Mesenchymal stem cell (in vitro differentiated cells and primary cell): Measurements from ENCODE around the gene TNFSF9.

ENCODE experiments used
- DNase-seq: peaks from one replicate; pipeline ENCODE4 v3.0.0-alpha.2; 2013
- H2AFZ ChIP-seq: one replicate; pipeline ENCODE4 v1.6.1; 2013; ENCODE audit warnings: low read depth, mild to moderate bottlenecking, control low read depth, inconsistent platforms, low read length, moderate library complexity
- H2AK5ac ChIP-seq: 2 replicates; pipeline ENCODE4 v1.6.1; 2013; ENCODE audit warnings: low read length, moderate library complexity, mild to moderate bottlenecking, inconsistent platforms; ENCODE audit not compliant: severe bottlenecking
- H2BK120ac ChIP-seq: one replicate; pipeline ENCODE4 v1.6.1; 2013; ENCODE audit warnings: low read depth, mild to moderate bottlenecking, inconsistent platforms, low read length, moderate library complexity
- H2BK12ac ChIP-seq, 2 experiments: one replicate each; pipeline ENCODE4 v1.6.1; 2013; ENCODE audit warnings: inconsistent platforms in 2 of 2, low read length in 2 of 2, mild to moderate bottlenecking in 2 of 2, moderate library complexity in 2 of 2, control low read depth in 1 of 2
- H2BK15ac ChIP-seq: one replicate; pipeline ENCODE4 v1.6.1; 2013; ENCODE audit warnings: mild to moderate bottlenecking, low read depth, inconsistent platforms; ENCODE audit not compliant: poor library complexity, severe bottlenecking
- H2BK5ac ChIP-seq: 2 replicates; pipeline ENCODE4 v1.6.1; 2013; ENCODE audit warnings: low read depth, mild to moderate bottlenecking, low read length, control low read depth, inconsistent platforms; ENCODE audit not compliant: poor library complexity, severe bottlenecking
- H3K14ac ChIP-seq, 2 experiments: one replicate each; pipeline ENCODE4 v1.6.1; 2013; ENCODE audit warnings: inconsistent platforms in 2 of 2, low read length in 2 of 2, control low read depth in 1 of 2, mild to moderate bottlenecking in 1 of 2, moderate library complexity in 1 of 2
- H3K18ac ChIP-seq, 2 experiments: one replicate each; pipeline ENCODE4 v1.6.1; 2013; ENCODE audit warnings: inconsistent platforms in 2 of 2, low read length in 2 of 2, control low read depth in 1 of 2, low read depth in 1 of 2, mild to moderate bottlenecking in 1 of 2
- H3K23ac ChIP-seq, 2 experiments: one replicate each; pipeline ENCODE4 v1.6.1; 2013; ENCODE audit warnings: inconsistent platforms in 2 of 2, low read length in 2 of 2, mild to moderate bottlenecking in 2 of 2, moderate library complexity in 2 of 2, control low read depth in 1 of 2
- H3K27ac ChIP-seq: 2 replicates; pipeline ENCODE4 v1.5.1; 2013; ENCODE audit warnings: mild to moderate bottlenecking, moderate library complexity, low read length, control low read depth, inconsistent platforms; ENCODE audit not compliant: poor library complexity, severe bottlenecking
- H3K27me3 ChIP-seq, 2 experiments: 2 replicates each; pipeline versions ENCODE4 v1.6.1 to v1.7.0; 2013; ENCODE audit warnings: low read length in 2 of 2, mild to moderate bottlenecking in 2 of 2, moderate library complexity in 2 of 2, control low read depth in 1 of 2, inconsistent platforms in 1 of 2; ENCODE audit not compliant: control insufficient read depth in 1 of 2, insufficient read depth in 1 of 2
- H3K36me3 ChIP-seq, 2 experiments: 2 replicates each; pipeline versions ENCODE4 v1.6.1 to v1.7.0; 2013; ENCODE audit warnings: low read length in 2 of 2, control low read depth in 1 of 2, inconsistent platforms in 1 of 2, low read depth in 1 of 2, mild to moderate bottlenecking in 1 of 2; ENCODE audit not compliant: insufficient read depth in 2 of 2, control insufficient read depth in 1 of 2
- H3K4ac ChIP-seq, 2 experiments: one replicate each; pipeline ENCODE4 v1.6.1; 2013; ENCODE audit warnings: inconsistent platforms in 2 of 2, low read length in 2 of 2, mild to moderate bottlenecking in 2 of 2, moderate library complexity in 2 of 2, control low read depth in 1 of 2, low read depth in 1 of 2
- H3K4me1 ChIP-seq: 2 replicates; pipeline ENCODE4 v1.6.1; 2013; ENCODE audit warnings: low read depth, low read length, control low read depth; ENCODE audit not compliant: control insufficient read depth, insufficient read depth
- H3K4me2 ChIP-seq: 2 replicates; pipeline ENCODE4 v1.6.1; 2013; ENCODE audit warnings: low read length, mild to moderate bottlenecking, inconsistent platforms; ENCODE audit not compliant: poor library complexity, severe bottlenecking
- H3K4me3 ChIP-seq, 2 experiments: 2 replicates each; pipeline versions ENCODE4 v1.5.1 to v1.7.0; 2013; ENCODE audit warnings: low read length in 2 of 2, mild to moderate bottlenecking in 2 of 2, control low read depth in 1 of 2, low read depth in 1 of 2; ENCODE audit not compliant: insufficient read depth in 1 of 2
- H3K79me1 ChIP-seq: replicated peaks from 2 replicates; pipeline ENCODE4 v1.6.1; 2013; ENCODE audit warnings: mild to moderate bottlenecking, control low read depth, low read length, inconsistent platforms; ENCODE audit not compliant: poor library complexity, severe bottlenecking
- H3K9ac ChIP-seq: 2 replicates; pipeline ENCODE4 v1.7.0; 2013; ENCODE audit warnings: mild to moderate bottlenecking, low read length, moderate library complexity
- H3K9me3 ChIP-seq: 2 replicates; pipeline ENCODE4 v1.7.0; 2013; ENCODE audit warnings: mild to moderate bottlenecking, low read length; ENCODE audit not compliant: control insufficient read depth
- H4K8ac ChIP-seq: one replicate; pipeline ENCODE4 v1.6.1; 2013; ENCODE audit warnings: inconsistent platforms, mild to moderate bottlenecking, low read length, moderate library complexity
- H4K91ac ChIP-seq: one replicate; pipeline ENCODE4 v1.6.1; 2013; ENCODE audit warnings: mild to moderate bottlenecking, low read length, inconsistent platforms
- WGBS: methylation state at CpG from one replicate; pipeline ENCODE4 v1.1.7; 2013; ENCODE audit warnings: mixed read lengths; 5-methylcytosine and 5-hydroxymethylcytosine counted together

The TNFSF9 gene

DNA sequence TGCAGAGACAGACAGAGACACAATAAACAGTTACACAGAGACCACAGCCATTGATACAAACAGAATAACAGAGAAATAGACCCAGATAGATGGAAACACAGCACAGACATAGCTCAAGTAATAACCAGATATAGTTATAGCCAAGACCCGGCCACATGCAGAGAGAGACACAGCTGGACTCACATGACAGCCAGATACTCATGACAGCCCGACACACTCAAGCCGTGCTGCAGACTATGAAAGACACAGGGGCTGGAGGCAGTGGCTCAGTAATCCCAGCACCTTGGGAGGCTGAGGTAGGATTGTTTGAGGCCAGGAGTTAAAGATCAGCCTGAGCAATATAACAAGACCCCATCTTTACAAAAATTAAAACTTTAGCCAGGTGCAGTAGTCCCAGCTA is 47.6 kb upstream of the TNFSF9 start:
- no peak overlapping the region for H3K14ac ChIP-seq
- H3K4ac ChIP-seq, result no peak overlapping the region
- H3K9ac ChIP-seq, result no peak overlapping the region
- no peak overlapping the region for H2AFZ ChIP-seq
- peaks cover 0 to 38% of the 10 kb centered on the region in 2 experiments for H3K27me3 ChIP-seq
- no peak overlapping the region for H3K4me2 ChIP-seq
- no peak overlapping the region for H3K18ac ChIP-seq
- H4K91ac ChIP-seq, result no peak overlapping the region
- no peak overlapping the region for H3K23ac ChIP-seq
- no peaks in the 10 kb centered on the region for H3K79me1 ChIP-seq
- DNase-seq, result no peak
- WGBS, result 64% methylated on average over 3 of the region's 3 CpGs
- H2BK120ac ChIP-seq, result no peak overlapping the region
- H3K4me1 ChIP-seq, result peaks cover 11% of the 10 kb centered on the region
- no peak overlapping the region for H2BK5ac ChIP-seq
- H2BK12ac ChIP-seq, result no peak overlapping the region
- H3K36me3 ChIP-seq, result no peaks in the 10 kb centered on the region
- H2BK15ac ChIP-seq, result no peak overlapping the region
- H2AK5ac ChIP-seq, result no peak overlapping the region
- H3K27ac ChIP-seq, result no peak overlapping the region
- no peak overlapping the region for H4K8ac ChIP-seq
- no peak overlapping the region for H3K4me3 ChIP-seq
- no peaks in the 10 kb centered on the region for H3K9me3 ChIP-seq

- no peak overlapping the region for H3K23ac ChIP-seq
- no peak overlapping the region for H3K9ac ChIP-seq
- H3K4me3 ChIP-seq, result no peak overlapping the region
- DNase-seq, result no peak
- H3K4ac ChIP-seq, result no peak overlapping the region
- H2BK15ac ChIP-seq, result no peak overlapping the region
- no peak overlapping the region for H3K27ac ChIP-seq
- H2BK12ac ChIP-seq, result no peak overlapping the region
- H3K18ac ChIP-seq, result no peak overlapping the region
- H2AFZ ChIP-seq, result no peak overlapping the region
- 90% methylated on average over 7 of the region's 8 CpGs for WGBS
- H3K14ac ChIP-seq, result no peak overlapping the region
- no peak overlapping the region for H2BK120ac ChIP-seq
- no peak overlapping the region for H3K4me2 ChIP-seq
- H2AK5ac ChIP-seq, result no peak overlapping the region
- H4K91ac ChIP-seq, result no peak overlapping the region
- H3K79me1 ChIP-seq, result no peaks in the 10 kb centered on the region
- peaks cover 11% of the 10 kb centered on the region for H3K4me1 ChIP-seq
- no peak overlapping the region for H4K8ac ChIP-seq
- H2BK5ac ChIP-seq, result no peak overlapping the region
- no peaks in the 10 kb centered on the region for H3K36me3 ChIP-seq
- H3K9me3 ChIP-seq, result no peaks in the 10 kb centered on the region
- peaks cover 2 to 34% of the 10 kb centered on the region in 2 experiments for H3K27me3 ChIP-seq
Observed at GRCh38 chr19:6484230-6484629, 46.6 kb upstream of the TNFSF9 start.

DNA sequence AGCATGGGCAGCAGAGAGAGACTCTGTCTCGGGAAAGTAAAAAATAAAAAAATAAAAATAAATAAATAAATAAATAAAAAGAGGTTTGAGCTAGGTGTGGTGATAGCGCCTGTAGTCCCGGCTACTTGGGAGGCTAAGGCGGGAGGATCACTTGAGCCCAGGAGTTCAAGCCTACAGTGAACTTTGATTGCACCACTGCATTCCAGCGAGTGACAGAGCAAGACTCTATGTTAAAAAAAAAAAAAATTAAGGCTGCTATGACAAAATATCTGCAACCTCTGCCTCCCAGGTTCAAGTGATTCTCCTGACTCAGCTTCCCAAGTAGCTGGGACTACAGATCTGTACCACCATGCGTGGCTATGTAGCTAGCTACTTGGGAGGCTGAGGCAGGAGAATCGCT is 46.0 kb upstream of the TNFSF9 start:
- H3K4me3 ChIP-seq, result no peak overlapping the region
- H2BK120ac ChIP-seq, result no peak overlapping the region
- H2BK5ac ChIP-seq, result no peak overlapping the region
- peaks cover 11% of the 10 kb centered on the region for H3K4me1 ChIP-seq
- H3K27ac ChIP-seq, result no peak overlapping the region
- no peak overlapping the region for H4K8ac ChIP-seq
- H3K27me3 ChIP-seq, result peaks cover 8 to 35% of the 10 kb centered on the region in 2 experiments
- H3K23ac ChIP-seq, result no peak overlapping the region
- DNase-seq, result no peak
- no peaks in the 10 kb centered on the region for H3K36me3 ChIP-seq
- H3K9ac ChIP-seq, result no peak overlapping the region
- no peak overlapping the region for H2BK12ac ChIP-seq
- no peak overlapping the region for H3K18ac ChIP-seq
- no peak overlapping the region for H2BK15ac ChIP-seq
- no peaks in the 10 kb centered on the region for H3K9me3 ChIP-seq
- H3K4ac ChIP-seq, result no peak overlapping the region
- H2AFZ ChIP-seq, result no peak overlapping the region
- H4K91ac ChIP-seq, result no peak overlapping the region
- H2AK5ac ChIP-seq, result no peak overlapping the region
- no peak overlapping the region for H3K14ac ChIP-seq
- WGBS, result 88% methylated on average over 5 of the region's 7 CpGs
- H3K79me1 ChIP-seq, result no peaks in the 10 kb centered on the region
- H3K4me2 ChIP-seq, result no peak overlapping the region

- peaks cover 12% of the 10 kb centered on the region for H3K9me3 ChIP-seq
- no peaks in the 10 kb centered on the region for H3K79me1 ChIP-seq
- no peak overlapping the region for H3K27ac ChIP-seq
- no peak overlapping the region for H3K23ac ChIP-seq
- no peak for DNase-seq
- no peak overlapping the region for H2AFZ ChIP-seq
- peaks cover 12% of the 10 kb centered on the region in 2 experiments for H3K27me3 ChIP-seq
- H2AK5ac ChIP-seq, result no peak overlapping the region
- H2BK120ac ChIP-seq, result no peak overlapping the region
- H3K4me1 ChIP-seq, result no peaks in the 10 kb centered on the region
- H3K18ac ChIP-seq, result no peak overlapping the region
- no peak overlapping the region for H3K9ac ChIP-seq
- H3K4me3 ChIP-seq, result no peak overlapping the region
- no peak overlapping the region for H2BK12ac ChIP-seq
- no peak overlapping the region for H3K14ac ChIP-seq
- no peak overlapping the region for H3K4ac ChIP-seq
- WGBS, result 60% methylated on average over 14 of the region's 15 CpGs
- no peak overlapping the region for H4K8ac ChIP-seq
- no peaks in the 10 kb centered on the region for H3K36me3 ChIP-seq
- H2BK15ac ChIP-seq, result no peak overlapping the region
- no peak overlapping the region for H2BK5ac ChIP-seq
- no peak overlapping the region for H4K91ac ChIP-seq
- no peak overlapping the region for H3K4me2 ChIP-seq
Observed at GRCh38 chr19:6489278-6490061, 41.4 kb upstream of the TNFSF9 start.
